Panc1 (cell line): ENCODE results near the gene COQ9.

Experiments
- CTCF ChIP-seq: fragments of 450-650 bp; IDR thresholded peaks from 2 replicates; pipeline ENCODE4 v1.5.1; 2017; ENCODE audit warnings: mild to moderate bottlenecking
- POLR2AphosphoS5 ChIP-seq: IDR thresholded peaks from 2 replicates; pipeline ENCODE4 v1.6.1; 2012; ENCODE audit warnings: mild to moderate bottlenecking, low read depth, low read length, moderate library complexity
- REST ChIP-seq, 2 experiments: IDR thresholded peaks; 2 replicates each; pipeline ENCODE4 v1.6.1; 2011 to 2012; ENCODE audit warnings: low read depth in 2 of 2, control low read depth in 1 of 2, low read length in 1 of 2, mild to moderate bottlenecking in 1 of 2, moderate library complexity in 1 of 2; ENCODE audit not compliant: insufficient read depth in 1 of 2
- SIN3A ChIP-seq: IDR thresholded peaks from 2 replicates; pipeline ENCODE4 v1.6.1; 2012; ENCODE audit warnings: low read depth, mild to moderate bottlenecking, low read length, moderate library complexity, borderline replicate concordance; ENCODE audit not compliant: insufficient read depth
- TCF7L2 ChIP-seq: IDR thresholded peaks from 2 replicates; pipeline ENCODE4 v1.6.1; 2011; ENCODE audit warnings: mild to moderate bottlenecking, low read depth, low read length, inconsistent platforms

GRCh38 chr16:57473906-57474305 lies 26.6 kb downstream of the COQ9 start:
- TF ChIP-seq CTCF (no peak), REST (IDR thresholded peaks at IDR 0.05; ENCODE audit: insufficient read depth in 1 of 2, low read depth in 2 of 2, low read length in 1 of 2) (no peak), POLR2AphosphoS5 (no peak), TCF7L2 (no peak), SIN3A (no peak)
